Renal cortex interstitium (tissue), 11 donors: ENCODE measurements around the gene PPTC7. TPM values are rescaled to one million over a fixed set of nuclear protein-coding genes. Genes with fewer than 3 reads are reported as not detected.

Experiments
- DNase-seq, 11 donors: peaks; one replicate each; pipeline ENCODE4 v3.0.0-alpha.2; 2013; ENCODE audit warnings: low read depth in 9 of 11, low spot score in 4 of 11; ENCODE audit errors: extremely low read depth in 1 of 11
- polyA plus RNA-seq, 3 donors: library from polyadenylated mRNA; unstranded; fragments of 120-200 nt; gene quantifications; one replicate each; pipeline ENCODE4 v1.2.1, GENCODE V29; 2013; ENCODE audit not compliant: insufficient read length in 3 of 3

Gene PPTC7
- polyA plus RNA-seq, 3 donors: 19.0 to 22.7 (median 21.0) TPM

GRCh38 chr12:110508071-110508586 lies 75.0 kb downstream of the PPTC7 start:
- no peak for DNase-seq

- DNase-seq: no peak
These were observed 77.8 kb downstream of the PPTC7 start for GRCh38 chr12:110505332-110505731.

GRCh38 chr12:110503432-110503831 lies 79.7 kb downstream of the PPTC7 start:
- DNase-seq: no peak

GRCh38 chr12:110501752-110502738 lies 81.1 kb downstream of the PPTC7 start, which contains the start of the genes RAD9B and VPS29:
TSS of gene RAD9B (plus strand) at chr12:110502331. CDS start at chr12:110502338, 7 bp downstream.
TSS of gene VPS29 (minus strand) at chr12:110502111. CDS start at chr12:110502051, 60 bp downstream.
- peak; percentile 94 to 98 (median 97) for DNase-seq

- DNase-seq: peak in 6 of 11 donors; percentile 6 to 19 (median 14)
These were observed 81.7 kb downstream of the PPTC7 start for GRCh38 chr12:110501399-110501751.

GRCh38 chr12:110498984-110499706 lies 84.0 kb downstream of the PPTC7 start:
- no peak for DNase-seq

Other genes starting within 250 kb of the PPTC7 start
- gene ANAPC7, start 179.6 kb downstream of the PPTC7 start, polyA plus RNA-seq: 10 to 100 TPM; 70.2 to 90.3 (median 75.2) TPM
- gene ARPC3, start 133.0 kb downstream of the PPTC7 start, polyA plus RNA-seq: 100 to 1,000 TPM; 241 to 266 (median 248) TPM
- gene GPN3, start 115.1 kb downstream of the PPTC7 start, polyA plus RNA-seq: 10 to 100 TPM; 31.6 to 37.3 (median 33.1) TPM
- 10 to 100 TPM; 16.3 to 18.1 (median 17.1) TPM for gene FAM216A, start 114.5 kb downstream of the PPTC7 start, polyA plus RNA-seq
- gene VPS29, start 81.2 kb downstream of the PPTC7 start, polyA plus RNA-seq: 100 to 1,000 TPM; 133 to 152 (median 142) TPM
- 1 to 10 TPM in 2 of 3 donors, under 1 TPM in 1; 0.92 to 1.3 (median 1.2) TPM for gene RAD9B, start 81.0 kb downstream of the PPTC7 start, polyA plus RNA-seq
- 100 to 1,000 TPM in 1 of 3 donors, 10 to 100 TPM in 2; 77.2 to 105 (median 93.8) TPM for gene TCTN1, start 30.8 kb upstream of the PPTC7 start, polyA plus RNA-seq
- 10 to 100 TPM in 1 of 3 donors, 1 to 10 TPM in 2; 8.9 to 11.0 (median 9.8) TPM for gene HVCN1, start 105.8 kb upstream of the PPTC7 start, polyA plus RNA-seq
- gene PPP1CC, start 159.6 kb upstream of the PPTC7 start, polyA plus RNA-seq: 100 to 1,000 TPM; 163 to 207 (median 177) TPM